HepG2 (cell line): Measurements from ENCODE around the gene HERC5. TPM values are rescaled to one million over a fixed set of nuclear protein-coding genes. Genes with fewer than 3 reads are reported as not detected.

Experiments
- ATAC-seq: fragments of 200-7000 bp; cut with Tn5 transposase; 3 replicates; pipeline ENCODE4 v1.9.1; 2020; ENCODE audit warnings: mild to moderate bottlenecking, moderate library complexity
- BruUV-seq: library from RNA; stranded (reverse); fragments of 400-500 nt; replicated peaks from 2 replicates; lab custom pipeline; 2021; lab: Mats Ljungman, UMichigan
- CTCF ChIA-PET: fragments of 300-600 bp; formaldehyde crosslinking; extraction: SDS; loops from one replicate; lab custom pipeline; 2021; ENCODE audit warnings: low total read pairs, inconsistent platforms, low intra/inter-chr PET ratio; lab: Yijun Ruan, JAX
- POLR2A ChIA-PET: fragments of 350-600 bp; sonication (Branson Sonifier 250); formaldehyde crosslinking; loops from one replicate; lab custom pipeline; 2020; ENCODE audit warnings: antibody characterized with exemption, inconsistent platforms; lab: Yijun Ruan, JAX
- DNase-seq: peaks from one replicate; pipeline ENCODE4 v3.0.0-alpha.2; 2015; ENCODE audit warnings: low spot score
- FAIRE-seq: peaks from 3 replicates; lab custom pipeline; 2011; peaks lifted over from hg19 to GRCh38; lab: Jason Lieb, UNC
- H2AFZ ChIP-seq: one replicate; pipeline ENCODE4 v1.6.1; 2011; ENCODE audit warnings: low read length, inconsistent platforms
- H3K27ac ChIP-seq: fragments of 300-600 bp; 3 replicates; pipeline ENCODE4 v1.8.0; 2011; ENCODE audit warnings: mixed run types, mild to moderate bottlenecking, mixed read lengths, low read length, inconsistent platforms; ENCODE audit not compliant: insufficient read depth; ENCODE audit errors: extremely low read length
- H3K27me3 ChIP-seq, 2 experiments: fragments of 200-600 bp in 1 of 2; 2 replicates in 1 of 2; 3 replicates in 1 of 2; pipeline versions ENCODE4 v1.6.0 to v1.8.0; 2011; ENCODE audit warnings: low read length in 2 of 2, mild to moderate bottlenecking in 2 of 2, moderate library complexity in 2 of 2, inconsistent platforms in 1 of 2; ENCODE audit not compliant: insufficient read depth in 2 of 2, control insufficient read depth in 1 of 2
- H3K36me3 ChIP-seq, 2 experiments: fragments of 200-600 bp in 1 of 2; replicated peaks in 1 of 2; 2 replicates in 1 of 2; 3 replicates in 1 of 2; pipeline versions ENCODE4 v1.5.1 to v1.8.0; 2011; ENCODE audit warnings: low read length in 2 of 2, inconsistent platforms in 1 of 2; ENCODE audit not compliant: insufficient read depth in 2 of 2, control insufficient read depth in 1 of 2
- H3K4me1 ChIP-seq: 2 replicates; pipeline ENCODE4 v1.5.1; 2012; ENCODE audit warnings: low read length, inconsistent platforms; ENCODE audit not compliant: insufficient read depth
- H3K4me2 ChIP-seq: 2 replicates; pipeline ENCODE4 v1.6.0; 2011; ENCODE audit warnings: low read depth, low read length, inconsistent platforms
- H3K4me3 ChIP-seq, 3 experiments: fragments of 200-600 bp in 1 of 3; sonication (generic), shearing (Covaris generic) in 1 of 3; replicated peaks in 1 of 3; 2 replicates each; pipeline ENCODE4 v1.5.1; 2011 to 2016; ENCODE audit warnings: low read length in 3 of 3, inconsistent platforms in 2 of 3, low read depth in 2 of 3, mild to moderate bottlenecking in 2 of 3, control low read depth in 1 of 3, mixed read lengths in 1 of 3; ENCODE audit not compliant: insufficient read depth in 1 of 3
- H3K79me2 ChIP-seq: one replicate; pipeline ENCODE4 v1.6.1; 2011; ENCODE audit warnings: low read length, inconsistent platforms; ENCODE audit not compliant: insufficient read depth
- H3K9ac ChIP-seq: 2 replicates; pipeline ENCODE4 v1.6.0; 2011; ENCODE audit warnings: mild to moderate bottlenecking, low read depth, low read length, inconsistent platforms; ENCODE audit not compliant: insufficient read depth
- H3K9me3 ChIP-seq: 2 replicates; pipeline ENCODE4 v1.5.1; 2012; ENCODE audit warnings: mild to moderate bottlenecking, low read length
- H4K20me1 ChIP-seq: 2 replicates; pipeline ENCODE4 v1.6.0; 2011; ENCODE audit warnings: inconsistent platforms, mild to moderate bottlenecking, low read length, moderate library complexity; ENCODE audit not compliant: insufficient read depth
- ATF1 ChIP-seq: IDR thresholded peaks from 2 replicates; pipeline ENCODE4 v1.6.1; 2016; ENCODE audit warnings: mild to moderate bottlenecking, control low read depth
- CBX2 ChIP-seq, 2 experiments: fragments of 200-600 bp in 1 of 2; sonication (generic); formaldehyde crosslinking in 1 of 2; IDR thresholded peaks; 2 replicates each; pipeline versions ENCODE4 v1.7.0 to v1.8.1; 2018 to 2022; ENCODE audit warnings: low read depth in 2 of 2, low read length in 1 of 2, mild to moderate bottlenecking in 1 of 2, missing genetic modification reagents in 1 of 2
- CEBPG ChIP-seq: IDR thresholded peaks from 2 replicates; pipeline ENCODE4 v1.6.1; 2016
- DMAP1 ChIP-seq: IDR thresholded peaks from 2 replicates; pipeline ENCODE4 v1.6.1; 2016
- EHMT2 ChIP-seq: fragments of 200-600 bp; sonication (generic); IDR thresholded peaks from 2 replicates; pipeline ENCODE4 v1.7.0; 2017; ENCODE audit warnings: antibody characterized with exemption, low read depth, low read length, borderline replicate concordance
- ETV5 ChIP-seq: IDR thresholded peaks from 2 replicates; pipeline ENCODE4 v1.6.1; 2018; ENCODE audit warnings: missing biosample characterization, missing genetic modification reagents, inconsistent platforms, borderline replicate concordance
- HOXA7 ChIP-seq: sonication (generic); formaldehyde crosslinking; IDR thresholded peaks from 2 replicates; pipeline ENCODE4 v1.8.1; 2022; ENCODE audit warnings: mild to moderate bottlenecking, missing genetic modification reagents, moderate library complexity
- MZF1 ChIP-seq: sonication (generic); formaldehyde crosslinking; IDR thresholded peaks from 2 replicates; pipeline ENCODE4 v1.8.1; 2023; ENCODE audit warnings: mild to moderate bottlenecking, missing genetic modification reagents, borderline replicate concordance
- NR2F6 ChIP-seq, 2 experiments: IDR thresholded peaks; 2 replicates each; pipeline ENCODE4 v1.6.1; 2016; ENCODE audit warnings: antibody characterized with exemption in 1 of 2, mild to moderate bottlenecking in 1 of 2
- POGZ ChIP-seq: sonication (generic); formaldehyde crosslinking; IDR thresholded peaks from 2 replicates; pipeline ENCODE4 v1.4.0; 2020; ENCODE audit warnings: mild to moderate bottlenecking, missing genetic modification reagents
- SAP130 ChIP-seq: IDR thresholded peaks from 2 replicates; pipeline ENCODE4 v1.6.1; 2016; ENCODE audit warnings: low read depth
- SMYD3 ChIP-seq: sonication (generic); formaldehyde crosslinking; IDR thresholded peaks from 2 replicates; pipeline ENCODE4 v1.8.1; 2023; ENCODE audit warnings: mild to moderate bottlenecking, missing genetic modification reagents
- TOPORS ChIP-seq: sonication (generic); formaldehyde crosslinking; IDR thresholded peaks from 2 replicates; pipeline ENCODE4 v1.8.0; 2023; ENCODE audit warnings: mild to moderate bottlenecking, missing genetic modification reagents
- TP53 ChIP-seq: sonication (generic); formaldehyde crosslinking; conservative IDR thresholded peaks from 2 replicates; pipeline ENCODE4 v1.4.0; 2020; ENCODE audit warnings: missing genetic modification reagents
- ZBTB38 ChIP-seq: sonication (generic); formaldehyde crosslinking; IDR thresholded peaks from 2 replicates; pipeline ENCODE4 v1.5.1; 2020; ENCODE audit warnings: mild to moderate bottlenecking, missing genetic modification reagents
- ZNF383 ChIP-seq: sonication (generic); formaldehyde crosslinking; IDR thresholded peaks from 2 replicates; pipeline ENCODE4 v1.4.0; 2020; ENCODE audit warnings: missing genetic modification reagents, mild to moderate bottlenecking, borderline replicate concordance
- ZNF567 ChIP-seq: sonication (generic); formaldehyde crosslinking; IDR thresholded peaks from 2 replicates; pipeline ENCODE4 v1.8.1; 2023; ENCODE audit warnings: mild to moderate bottlenecking, missing genetic modification reagents, borderline replicate concordance
- WGBS: methylation state at CpG from one replicate; pipeline ENCODE4 v1.1.6; 2017; ENCODE audit warnings: low lambda C conversion rate; 5-methylcytosine and 5-hydroxymethylcytosine counted together
- in situ Hi-C: cut with HindIII; loops from 2 replicates; pipeline ENCODE4 v1.10.0; 2017; ENCODE audit warnings: low pct_unique_long_range_greater_than_20kb; ENCODE audit not compliant: extremely low pct_ligation_motif_present
- intact Hi-C: fragments of 100-400 bp; cut with micrococcal nuclease; formaldehyde crosslinking; loops from one replicate; pipeline ENCODE4 v1.10.0; 2022; ENCODE audit not compliant: unreplicated experiment
- polyA plus RNA-seq, 8 experiments: library from polyadenylated mRNA; depleted of rRNA in 3 of 8; stranded (reverse) in 7 of 8; unstranded in 1 of 8; fragments of >200 nt; fragmentation: Illumina TruSeq in 4 of 8; extraction: Trizol in 4 of 8; gene quantifications; 2 replicates each; pipeline versions ENCODE4 v1.2.1 to v1.2.3, GENCODE V29; 2011 to 2016; ENCODE audit warnings: low read depth in 4 of 8, missing spikeins in 1 of 8, mixed read lengths in 1 of 8; ENCODE audit not compliant: insufficient read depth in 1 of 8
- total RNA-seq, 5 experiments: library from RNA; depleted of rRNA; stranded (reverse); fragments of >200 nt; fragmentation: Illumina TruSeq; extraction: Trizol; gene quantifications; 2 replicates each; pipeline ENCODE4 v1.2.3, GENCODE V29; 2016; ENCODE audit warnings: low read depth in 1 of 5
- TF ChIP-seq, protein P1 (sequence below): sonication (generic); formaldehyde crosslinking; IDR thresholded peaks from 2 replicates; pipeline ENCODE4 v1.4.0; 2020; ENCODE audit warnings: missing genetic modification reagents

Gene HERC5
- total and polyA plus RNA-seq, 2 of the 13 experiments (the other 11 are each of a cell fraction or from before 2014, with no cell fraction given) = 0.13 to 0.33 TPM

DNA sequence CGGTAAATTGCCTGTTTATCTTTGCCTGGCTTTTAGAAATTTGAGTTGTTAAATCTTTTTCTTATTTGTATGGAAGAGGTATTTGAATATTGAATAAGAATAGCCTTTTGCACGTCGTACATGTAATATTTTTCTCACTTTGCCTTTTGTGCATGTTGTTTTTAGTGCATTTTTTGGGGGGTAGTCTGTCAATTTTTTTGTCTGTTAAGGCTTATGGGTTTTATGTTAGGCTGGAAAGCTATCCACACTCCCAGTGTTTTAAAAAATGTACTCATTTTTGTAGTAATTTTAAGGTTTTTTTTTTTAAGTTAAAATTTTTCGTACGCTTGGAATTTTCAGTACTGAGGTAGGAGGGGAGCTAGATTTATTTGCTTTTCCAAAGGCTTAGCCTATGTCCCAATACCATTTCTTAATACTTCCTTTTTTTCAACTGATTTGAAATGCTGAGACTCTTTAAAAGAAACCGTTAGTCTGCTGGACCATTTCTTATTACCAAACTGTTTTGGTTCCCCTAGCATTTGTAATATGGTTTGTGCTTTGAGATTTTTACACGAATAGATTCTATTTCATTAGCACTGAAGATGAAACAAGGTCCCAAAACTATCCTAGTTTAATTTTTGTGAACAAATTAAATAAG lies 1.3 kb downstream of the HERC5 start:
- H3K9ac ChIP-seq = no peak overlapping the region
- intact Hi-C loops = loop anchor here (5.0 kb wide), 1 partner anchor 241 kb away; no protein-coding TSS in a partner anchor
- no peak for DNase-seq
- no peak overlapping the region for H3K4me3 ChIP-seq
- no peak for TF ChIP-seq MZF1
- peak; percentile 97 for TF ChIP-seq CBX2 (IDR thresholded peaks at IDR 0.05; ENCODE audit: low read depth, low read length)
- no peak for TF ChIP-seq CBX2 (CRISPR knock-in tag; IDR thresholded peaks at IDR 0.05; ENCODE audit: low read depth)
- no peak for TF ChIP-seq ETV5 (CRISPR knock-in tag)
- TF ChIP-seq, all 625 proteins: peak for 1
- ATAC-seq (no peak), FAIRE-seq (no peak)
- no peak overlapping the region for H2AFZ ChIP-seq
- H3K4me2 ChIP-seq = no peak overlapping the region
- 24% methylated on average over 7 of the region's 7 CpGs for WGBS
- H3K4me1 ChIP-seq = peaks cover 7% of the 10 kb centered on the region; the same call in 1 of the 2 replicates
- in situ Hi-C loops = no loop called here
- CTCF ChIA-PET = no interaction called here
- no peaks in the 10 kb centered on the region for H3K9me3 ChIP-seq
- no peak overlapping the region for H3K27ac ChIP-seq
- no peaks in the 10 kb centered on the region for H3K36me3 ChIP-seq
- no TSS peak for BruUV-seq
- POLR2A ChIA-PET = no interaction called here
- no peaks in the 10 kb centered on the region for H3K79me2 ChIP-seq
- no peaks in the 10 kb centered on the region for H4K20me1 ChIP-seq
- peaks cover 0 to 24% of the 10 kb centered on the region in 2 experiments; a peak in 3 of 5 replicates for H3K27me3 ChIP-seq

DNA sequence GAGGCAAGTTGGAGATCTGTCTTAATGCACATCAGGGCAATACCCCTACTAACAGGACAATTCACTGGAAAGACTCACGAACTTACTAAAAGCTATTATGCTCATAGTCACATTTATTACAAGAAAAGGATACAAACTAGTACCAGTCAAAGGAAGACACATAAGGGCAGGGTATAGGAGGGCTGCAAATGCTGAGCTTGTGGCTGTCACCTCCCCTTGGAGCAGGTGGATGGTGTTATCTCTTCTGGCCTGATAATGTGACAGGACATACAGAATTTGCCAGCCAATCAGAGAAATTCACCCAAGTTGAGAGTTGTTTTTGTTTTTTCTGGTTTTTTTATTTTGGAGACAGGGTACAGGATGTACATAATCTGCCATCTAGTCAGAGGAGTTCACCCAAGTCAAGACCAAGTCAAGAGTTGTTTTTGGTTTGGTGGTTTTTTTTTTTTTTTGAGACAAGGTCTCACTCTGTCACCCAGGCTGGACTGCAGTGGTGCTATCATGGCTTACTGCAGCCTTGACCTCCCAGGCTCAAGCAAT lies 8.8 kb downstream of the HERC5 start:
- FAIRE-seq = no peak
- Histone ChIP-seq H3K4me3 (no peak overlapping the region), H3K9me3 (no peaks in the 10 kb centered on the region), H3K27ac (no peak overlapping the region), H3K79me2 (no peaks in the 10 kb centered on the region), H4K20me1 (no peaks in the 10 kb centered on the region), H3K4me1 (no peaks in the 10 kb centered on the region), H3K4me2 (no peak overlapping the region), H3K27me3 (no peaks in the 10 kb centered on the region; a peak in 1 of 5 replicates), H3K36me3 (no peaks in the 10 kb centered on the region), H3K9ac (no peak overlapping the region), H2AFZ (no peak overlapping the region)
- TF ChIP-seq ZNF567 (CRISPR knock-in tag) (no peak), CEBPG (CRISPR knock-in tag) (no peak), SAP130 (CRISPR knock-in tag) (no peak), ZNF383 (CRISPR knock-in tag) (no peak), TP53 (CRISPR knock-in tag) (no peak), ZBTB38 (CRISPR knock-in tag) (no peak), NR2F6 (IDR thresholded peaks at IDR 0.05) (no peak), NR2F6 (CRISPR knock-in tag; IDR thresholded peaks at IDR 0.05) (no peak), HOXA7 (no peak), POGZ (CRISPR knock-in tag) (no peak), SMYD3 (CRISPR knock-in tag) (no peak), ATF1 (CRISPR knock-in tag) (no peak), DMAP1 (no peak), TOPORS (CRISPR knock-in tag) (no peak), EHMT2 (no peak)
- TF ChIP-seq, protein P1, sequence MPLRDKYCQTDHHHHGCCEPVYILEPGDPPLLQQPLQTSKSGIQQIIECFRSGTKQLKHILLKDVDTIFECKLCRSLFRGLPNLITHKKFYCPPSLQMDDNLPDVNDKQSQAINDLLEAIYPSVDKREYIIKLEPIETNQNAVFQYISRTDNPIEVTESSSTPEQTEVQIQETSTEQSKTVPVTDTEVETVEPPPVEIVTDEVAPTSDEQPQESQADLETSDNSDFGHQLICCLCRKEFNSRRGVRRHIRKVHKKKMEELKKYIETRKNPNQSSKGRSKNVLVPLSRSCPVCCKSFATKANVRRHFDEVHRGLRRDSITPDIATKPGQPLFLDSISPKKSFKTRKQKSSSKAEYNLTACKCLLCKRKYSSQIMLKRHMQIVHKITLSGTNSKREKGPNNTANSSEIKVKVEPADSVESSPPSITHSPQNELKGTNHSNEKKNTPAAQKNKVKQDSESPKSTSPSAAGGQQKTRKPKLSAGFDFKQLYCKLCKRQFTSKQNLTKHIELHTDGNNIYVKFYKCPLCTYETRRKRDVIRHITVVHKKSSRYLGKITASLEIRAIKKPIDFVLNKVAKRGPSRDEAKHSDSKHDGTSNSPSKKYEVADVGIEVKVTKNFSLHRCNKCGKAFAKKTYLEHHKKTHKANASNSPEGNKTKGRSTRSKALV (CRISPR knock-in tag) = no peak
- ChIA-PET CTCF (no interaction called here), POLR2A (no interaction called here)
- in situ Hi-C loops (no loop called here), intact Hi-C loops (no loop called here)
- 8% methylated on average over 1 of the region's 1 CpG for WGBS
- ATAC-seq = no peak
- DNase-seq = no peak
- BruUV-seq = no TSS peak
